Left ventricle myocardium superior (tissue), 1 donor: ENCODE measurements around the gene SLC51A. TPM values are rescaled to one million over a fixed set of nuclear protein-coding genes. Genes with fewer than 3 reads are reported as not detected.

Experiments used
- ATAC-seq: fragments of 200-7000 bp; cut with Tn5 transposase; one replicate; pipeline ENCODE4 v1.9.1; 2020; ENCODE audit warnings: mild to moderate bottlenecking, moderate library complexity
- DNase-seq: peaks from one replicate; pipeline ENCODE4 v3.0.0-alpha.2; 2020
- intact Hi-C: fragments of 100-400 bp; cut with micrococcal nuclease; formaldehyde crosslinking; loops from one replicate; pipeline ENCODE4 v1.11.0; 2022
- total RNA-seq: library from RNA; stranded (reverse); fragmentation: NEBNext Ultra II Directional; extraction: Animal tissue kit (Norgen Biotek cat#: 25700); gene quantifications from one replicate; pipeline ENCODE4 v1.2.1, GENCODE V29; 2021
- donor health status: DM: no; HTN: yes; CAD: no; lungs with severe emphysema.

The SLC51A gene
- total RNA-seq, 1 donor from 2014 or later, result not detected

GRCh38 chr3:196268284-196269163 lies 52.2 kb downstream of the SLC51A start:
- ATAC-seq (no peak), DNase-seq (no peak)
- intact Hi-C loops, result no loop called here

- intact Hi-C loops, result no loop called here
- DNase-seq (no peak), ATAC-seq (no peak)
Observed at GRCh38 chr3:196270499-196270898, 54.2 kb downstream of the SLC51A start.

- ATAC-seq (peak; percentile 94), DNase-seq (peak; percentile 83)
- intact Hi-C loops, result no loop called here
Observed at GRCh38 chr3:196272826-196273225, 56.5 kb downstream of the SLC51A start.

- ATAC-seq, result no peak
Observed at GRCh38 chr3:196273655-196274054, 57.3 kb downstream of the SLC51A start.

GRCh38 chr3:196274585-196274984 lies 58.3 kb downstream of the SLC51A start:
- ATAC-seq (no peak), DNase-seq (no peak)
- intact Hi-C loops, result no loop called here

More at GRCh38 chr3:196273655-196274054, 57.3 kb downstream of the SLC51A start:
- intact Hi-C loops, result no loop called here
- no peak for DNase-seq

GRCh38 chr3:196275126-196275525 lies 58.8 kb downstream of the SLC51A start:
- no peak for DNase-seq
- intact Hi-C loops, result no loop called here
- ATAC-seq, result no peak

- intact Hi-C loops, result no loop called here
- DNase-seq, result no peak
- ATAC-seq, result peak; percentile 46
Observed at GRCh38 chr3:196280689-196281440, 64.5 kb downstream of the SLC51A start.

- intact Hi-C loops, result no loop called here
- ATAC-seq, result no peak
- DNase-seq, result no peak
Observed at GRCh38 chr3:196281962-196282361, 65.6 kb downstream of the SLC51A start.

Other genes with a start within 250 kb of the SLC51A start
- 61.2 TPM for gene TFRC, start 134.4 kb upstream of the SLC51A start, total RNA-seq
- not detected for gene ZDHHC19, start 5.1 kb upstream of the SLC51A start, total RNA-seq
- gene PCYT1A, start 71.2 kb downstream of the SLC51A start, total RNA-seq, result 99.0 TPM
- 1.9 TPM for gene DYNLT2B, start 101.7 kb downstream of the SLC51A start, total RNA-seq
- not detected for gene TM4SF19, start 121.9 kb downstream of the SLC51A start, total RNA-seq
- 36.0 TPM for gene UBXN7, start 215.9 kb downstream of the SLC51A start, total RNA-seq